Adipocyte (in vitro differentiated cells): Measurements from ENCODE around the gene USP49.
"Not testable (repeated sequence)": the region's sequence is repeated elsewhere in the genome, so short reads cannot be mapped to it uniquely, and the experiment has no call there.

Source experiments
- DNase-seq: peaks from one replicate; pipeline ENCODE4 v3.0.0-alpha.2; 2015; ENCODE audit warnings: low read depth
- H3K27me3 ChIP-seq: replicated peaks from 2 replicates; pipeline ENCODE4 v1.7.0; 2013; ENCODE audit warnings: mild to moderate bottlenecking, low read length, moderate library complexity; ENCODE audit not compliant: control insufficient read depth, insufficient read depth
- H3K36me3 ChIP-seq: 2 replicates; pipeline ENCODE4 v1.7.0; 2013; ENCODE audit warnings: low read length, mild to moderate bottlenecking, moderate library complexity; ENCODE audit not compliant: control insufficient read depth, insufficient read depth, severe bottlenecking
- H3K4me1 ChIP-seq: 2 replicates; pipeline ENCODE4 v1.7.0; 2013; ENCODE audit warnings: mild to moderate bottlenecking, low read length, moderate library complexity; ENCODE audit not compliant: control insufficient read depth, insufficient read depth
- H3K4me3 ChIP-seq: 2 replicates; pipeline ENCODE4 v1.7.0; 2013; ENCODE audit warnings: mild to moderate bottlenecking, low read length, moderate library complexity
- H3K9ac ChIP-seq: 2 replicates; pipeline ENCODE4 v1.7.0; 2013; ENCODE audit warnings: mild to moderate bottlenecking, low read length, moderate library complexity
- H3K9me3 ChIP-seq: 2 replicates; pipeline ENCODE4 v1.7.0; 2013; ENCODE audit warnings: mild to moderate bottlenecking, low read length, moderate library complexity; ENCODE audit not compliant: control insufficient read depth

The USP49 gene

DNA sequence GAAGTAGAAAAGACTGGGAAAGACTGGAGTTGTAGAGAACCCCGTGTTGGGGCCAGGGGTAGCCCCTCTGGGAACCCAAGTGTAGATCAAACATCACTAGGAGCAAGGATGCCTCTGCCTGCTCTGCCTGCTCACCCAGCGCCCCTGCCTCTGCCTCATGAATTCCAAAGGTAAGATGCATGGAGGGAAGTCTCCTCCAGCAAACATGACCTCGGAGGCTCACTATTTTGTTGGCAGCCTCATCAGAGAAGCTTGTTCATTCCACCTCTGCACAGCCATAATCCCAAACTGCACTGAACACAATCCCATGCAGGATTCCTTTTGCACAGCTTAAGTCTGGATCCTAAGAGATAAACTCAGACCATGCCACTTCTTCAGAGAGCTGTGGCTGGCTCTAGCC lies 120.3 kb downstream of the USP49 start:
- Histone ChIP-seq H3K4me1 (peaks cover 7% of the 10 kb centered on the region), H3K9ac (no peak overlapping the region), H3K4me3 (no peak overlapping the region), H3K9me3 (no peaks in the 10 kb centered on the region), H3K36me3 (peaks cover 37% of the 10 kb centered on the region), H3K27me3 (no peaks in the 10 kb centered on the region)
- no peak for DNase-seq

DNA sequence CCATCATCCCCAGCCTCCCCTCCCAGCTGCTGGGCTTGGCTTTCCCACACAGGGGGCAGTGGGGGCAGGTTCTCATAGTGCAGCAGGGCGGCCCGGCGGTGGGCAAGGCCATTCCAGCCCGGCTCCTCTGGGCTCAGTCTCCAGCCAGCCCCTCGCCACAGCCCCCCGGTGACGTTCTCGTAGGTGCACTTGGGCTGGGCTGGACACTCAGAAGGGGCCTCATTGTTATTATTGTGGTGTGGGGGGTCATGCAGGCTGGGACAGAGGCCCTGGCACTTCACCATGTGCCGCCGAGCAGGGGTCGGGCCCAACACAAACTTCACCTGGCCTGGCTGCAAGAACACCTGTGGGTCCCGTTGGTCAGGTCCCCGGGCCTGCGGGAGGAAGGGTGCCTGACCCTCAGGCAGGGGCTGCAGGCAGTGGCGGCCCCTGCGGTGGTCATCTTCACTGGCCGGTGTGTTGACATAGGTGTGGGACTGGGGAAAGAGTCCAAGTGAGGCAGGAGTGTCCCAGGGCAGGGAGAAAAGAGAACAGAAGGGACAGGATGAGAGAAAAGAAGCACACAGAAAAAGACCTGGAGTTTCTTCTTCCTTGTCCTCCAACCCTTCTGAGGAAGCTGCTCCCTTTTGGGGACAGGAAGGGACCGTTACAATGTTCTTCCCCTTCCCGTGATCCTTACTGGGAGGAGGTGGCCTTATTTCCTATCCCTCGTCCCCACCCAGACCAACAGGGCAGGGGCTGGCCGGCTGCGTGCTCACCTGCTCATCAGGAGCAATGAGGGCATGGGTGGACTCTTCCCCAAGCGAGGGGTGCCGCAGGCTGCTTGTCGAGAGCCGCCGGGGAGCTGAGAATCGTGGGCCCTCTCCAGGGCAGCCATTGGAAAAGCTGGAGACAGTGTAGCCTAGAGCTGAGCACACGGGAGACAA lies 123.9 kb downstream of the USP49 start:
- Histone ChIP-seq H3K9ac (no peak overlapping the region), H3K27me3 (no peaks in the 10 kb centered on the region), H3K4me1 (peaks cover 11% of the 10 kb centered on the region), H3K9me3 (no peaks in the 10 kb centered on the region), H3K4me3 (no peak overlapping the region), H3K36me3 (peaks cover 37% of the 10 kb centered on the region)
- no peak for DNase-seq

DNA sequence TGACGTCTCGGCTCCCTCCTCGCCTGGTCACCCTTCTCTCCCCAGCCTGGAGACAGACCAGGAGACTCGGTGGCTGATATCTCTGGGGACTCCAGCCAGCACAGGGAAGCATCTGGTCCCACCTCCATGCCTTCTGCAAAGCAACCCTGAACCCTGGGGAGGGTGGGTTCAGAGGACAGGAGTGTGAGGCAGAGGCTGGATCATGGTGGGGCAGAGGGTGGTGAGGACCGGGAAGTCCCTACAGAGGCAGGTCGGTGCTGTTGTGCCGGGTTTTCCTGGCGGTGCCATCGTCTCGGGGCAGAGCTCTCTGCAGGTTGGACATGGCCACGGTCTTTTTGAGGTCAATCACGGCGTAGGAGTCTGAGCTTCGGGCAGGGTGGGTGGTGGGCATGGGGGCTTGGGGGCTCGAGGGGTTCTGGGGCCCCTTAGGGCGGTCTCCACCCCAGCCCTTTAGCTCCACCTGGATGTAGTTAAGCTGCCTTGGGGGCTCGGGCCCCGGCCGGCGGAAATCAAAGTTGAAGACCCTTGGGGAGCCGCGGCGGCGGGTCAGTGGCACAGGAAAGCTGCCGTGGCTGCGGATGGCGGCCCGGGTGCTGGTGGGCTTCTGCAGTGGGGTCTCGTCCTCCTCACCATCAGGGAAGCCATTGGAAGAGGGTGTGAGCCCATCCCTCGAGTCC lies 124.7 kb downstream of the USP49 start:
- H3K36me3 ChIP-seq = peaks cover 36% of the 10 kb centered on the region
- H3K9ac ChIP-seq = no peak overlapping the region
- DNase-seq = no peak
- H3K27me3 ChIP-seq = no peaks in the 10 kb centered on the region
- H3K4me1 ChIP-seq = peaks cover 15% of the 10 kb centered on the region
- H3K4me3 ChIP-seq = no peak overlapping the region
- H3K9me3 ChIP-seq = no peaks in the 10 kb centered on the region

DNA sequence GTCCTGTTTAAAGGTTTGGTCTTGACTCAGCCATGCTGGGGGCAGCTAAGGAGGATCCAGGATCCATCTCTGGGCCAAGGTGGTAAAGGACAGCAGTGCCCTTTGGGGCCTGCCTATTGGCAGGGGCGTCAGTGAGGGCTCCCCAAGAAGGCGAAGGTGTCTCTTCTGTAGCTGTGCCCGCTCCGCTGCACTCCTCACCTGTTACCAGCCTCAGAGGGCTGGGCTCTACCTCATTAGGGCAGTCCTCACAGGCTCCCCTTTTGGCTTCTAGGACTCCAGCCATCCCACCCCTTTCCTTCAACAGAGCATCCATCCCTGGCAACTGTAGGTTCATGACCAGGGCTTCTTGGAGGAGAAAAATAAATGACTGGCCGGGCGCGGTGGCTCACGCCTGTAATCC lies 125.8 kb downstream of the USP49 start:
- Histone ChIP-seq H3K9me3 (no peaks in the 10 kb centered on the region), H3K4me1 (peaks cover 15% of the 10 kb centered on the region), H3K9ac (no peak overlapping the region), H3K4me3 (no peak overlapping the region), H3K27me3 (no peaks in the 10 kb centered on the region), H3K36me3 (peaks cover 25% of the 10 kb centered on the region)
- DNase-seq = no peak

DNA sequence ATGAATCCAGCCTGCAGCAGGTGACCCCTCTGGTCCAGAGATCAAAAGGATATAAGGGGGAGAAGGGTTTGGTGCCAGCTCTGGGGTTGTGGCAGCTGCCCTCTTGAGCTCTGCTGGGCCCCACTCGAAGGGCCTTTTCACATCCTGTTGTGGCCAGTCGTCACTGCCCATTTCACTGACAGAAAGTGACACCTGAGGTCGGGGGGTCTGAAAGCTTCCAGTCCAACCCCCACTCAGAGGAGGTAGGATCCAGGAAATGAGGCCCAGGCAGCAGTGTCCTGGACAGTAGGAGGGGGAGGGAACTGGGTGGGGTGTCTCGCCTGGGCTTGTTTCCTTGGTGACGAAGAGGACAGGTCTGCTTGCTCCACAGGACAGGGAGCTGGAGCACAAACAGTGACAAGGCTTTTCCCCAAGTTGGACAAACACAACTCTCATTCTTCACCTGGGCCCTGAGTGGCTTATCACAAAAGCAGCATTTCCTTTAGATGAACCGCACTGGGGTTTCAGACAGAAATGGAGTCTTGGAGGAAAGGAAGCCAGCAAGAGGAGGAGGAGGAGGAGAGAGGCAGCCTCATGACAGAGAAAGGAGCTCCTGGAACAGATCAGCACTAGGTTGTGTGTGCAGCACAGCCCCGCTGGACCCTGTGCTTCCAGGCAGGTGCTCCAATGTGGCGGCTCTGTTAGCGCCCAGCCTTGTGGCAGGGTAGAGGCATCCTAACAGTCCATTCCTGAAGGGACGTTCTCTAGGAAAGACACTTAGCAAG lies 126.4 kb downstream of the USP49 start:
- no peak for DNase-seq
- H3K9me3 ChIP-seq = no peaks in the 10 kb centered on the region
- H3K27me3 ChIP-seq = no peaks in the 10 kb centered on the region
- H3K4me1 ChIP-seq = peaks cover 15% of the 10 kb centered on the region
- H3K9ac ChIP-seq = no peak overlapping the region
- peaks cover 22% of the 10 kb centered on the region for H3K36me3 ChIP-seq
- H3K4me3 ChIP-seq = no peak overlapping the region

GRCh38 chr6:41767112-41767833 lies 127.9 kb downstream of the USP49 start:
- Histone ChIP-seq H3K4me1 (peaks cover 15% of the 10 kb centered on the region), H3K9me3 (no peaks in the 10 kb centered on the region), H3K36me3 (peaks cover 16% of the 10 kb centered on the region), H3K9ac (peak overlapping the region; percentile 26), H3K27me3 (no peaks in the 10 kb centered on the region), H3K4me3 (no peak overlapping the region)
- peak; percentile 93 for DNase-seq

DNA sequence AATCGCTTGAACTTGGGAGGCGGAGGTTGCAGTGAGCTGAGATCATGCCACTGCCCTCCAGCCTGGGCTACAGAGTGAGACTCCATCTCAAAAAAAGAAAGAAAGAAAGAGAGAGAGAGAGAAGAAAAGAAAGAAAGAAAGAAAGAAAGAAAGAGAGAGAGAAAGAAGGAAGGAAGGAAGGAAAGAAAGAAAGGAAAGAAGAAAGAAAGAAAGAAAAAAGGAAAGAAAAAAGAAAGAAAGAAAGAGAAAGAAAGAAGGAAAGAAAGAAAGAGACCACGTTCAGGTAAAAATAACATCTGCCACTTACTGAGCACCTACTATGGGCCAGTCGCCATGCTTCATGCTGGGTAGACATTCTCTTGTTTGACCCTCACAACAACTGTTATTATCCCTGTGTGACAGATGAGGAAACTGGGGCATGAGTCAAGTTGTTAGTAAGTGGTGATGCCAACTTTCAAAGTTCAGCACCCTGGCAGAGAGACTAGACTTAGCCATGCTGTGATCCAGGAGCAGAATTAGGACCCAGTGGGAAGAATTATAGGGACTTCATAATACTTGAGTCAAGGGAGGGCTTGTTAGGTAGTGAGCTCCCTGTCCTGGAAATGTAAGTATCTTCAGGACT lies 129.0 kb downstream of the USP49 start:
- not testable (repeated sequence) for H3K9me3 ChIP-seq, H3K27me3 ChIP-seq, H3K4me3 ChIP-seq, H3K9ac ChIP-seq, H3K36me3 ChIP-seq, DNase-seq
- peaks cover 15% of the 10 kb centered on the region for H3K4me1 ChIP-seq

GRCh38 chr6:41763470-41763869 lies 131.7 kb downstream of the USP49 start:
- H3K4me3 ChIP-seq = no peak overlapping the region
- no peak for DNase-seq
- no peak overlapping the region for H3K9ac ChIP-seq
- no peaks in the 10 kb centered on the region for H3K9me3 ChIP-seq
- H3K27me3 ChIP-seq = peaks cover 17% of the 10 kb centered on the region
- no peaks in the 10 kb centered on the region for H3K36me3 ChIP-seq
- H3K4me1 ChIP-seq = peaks cover 15% of the 10 kb centered on the region

DNA sequence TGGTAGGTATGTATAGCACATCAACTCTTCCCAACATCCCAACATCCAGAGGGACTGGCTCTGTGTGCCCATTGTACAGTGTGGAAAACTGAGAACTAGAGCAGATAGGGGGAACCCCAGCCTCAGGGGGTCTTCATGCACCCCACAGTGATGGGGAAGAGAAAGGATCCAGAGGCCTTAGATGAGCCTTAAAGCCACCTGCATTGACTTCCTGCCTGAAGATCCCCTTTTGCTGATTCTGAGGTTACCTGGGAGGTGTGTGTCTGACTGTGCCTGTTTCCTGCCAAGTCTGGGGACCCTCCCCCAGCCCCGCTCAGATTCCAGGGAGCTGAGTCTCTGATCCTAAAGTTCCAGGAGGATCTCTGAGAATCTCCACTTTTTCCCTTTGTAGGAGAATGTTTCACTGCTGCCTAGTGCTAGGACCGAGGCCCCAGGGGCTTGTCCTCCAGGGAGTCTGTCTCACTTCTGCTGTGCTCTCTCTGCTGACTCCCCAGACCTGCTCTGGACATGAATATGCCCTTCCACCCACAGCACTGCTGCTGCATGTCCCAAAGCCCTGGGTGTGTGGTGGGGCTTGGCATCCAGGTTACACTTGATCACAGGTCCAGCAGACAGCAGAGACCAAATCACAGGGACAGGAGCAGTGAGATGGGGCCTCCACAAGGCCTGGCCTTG lies 135.1 kb downstream of the USP49 start:
- no peak for DNase-seq

More for the DNA sequence above, 135.1 kb downstream of the USP49 start:
- Histone ChIP-seq H3K4me1 (no peaks in the 10 kb centered on the region), H3K9ac (no peak overlapping the region), H3K4me3 (no peak overlapping the region), H3K36me3 (no peaks in the 10 kb centered on the region), H3K9me3 (no peaks in the 10 kb centered on the region), H3K27me3 (peaks cover 28% of the 10 kb centered on the region)
